GM19324 (cell line): Measurements from ENCODE around the gene HAPLN3.

Source experiments
- ATAC-seq: cut with Tn5 transposase; IDR thresholded peaks from one replicate; pipeline ENCODE4 v1.9.1; 2021; ENCODE audit warnings: mild to moderate bottlenecking, moderate library complexity; ENCODE audit not compliant: unreplicated experiment, low FRiP score

HAPLN3 gene

DNA sequence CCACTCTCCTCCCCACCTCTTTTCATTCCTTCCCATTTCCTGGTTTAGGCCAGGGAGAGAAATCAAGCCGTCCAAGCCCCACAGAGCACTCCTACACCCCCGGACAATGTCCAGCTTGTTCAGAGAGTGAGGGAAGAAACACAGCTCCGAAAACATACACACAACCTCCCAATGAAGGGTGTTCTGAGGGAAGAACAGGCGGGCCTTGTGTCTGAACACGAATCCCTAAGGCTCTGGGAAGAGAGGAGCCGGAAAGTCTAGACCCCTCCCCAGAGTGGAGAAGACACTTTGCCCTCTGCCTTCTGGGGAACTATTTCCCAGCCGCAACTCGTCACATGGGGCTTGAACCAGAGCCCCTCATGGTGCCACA, 61.6 kb downstream of the HAPLN3 start:
- ATAC-seq: no peak

DNA sequence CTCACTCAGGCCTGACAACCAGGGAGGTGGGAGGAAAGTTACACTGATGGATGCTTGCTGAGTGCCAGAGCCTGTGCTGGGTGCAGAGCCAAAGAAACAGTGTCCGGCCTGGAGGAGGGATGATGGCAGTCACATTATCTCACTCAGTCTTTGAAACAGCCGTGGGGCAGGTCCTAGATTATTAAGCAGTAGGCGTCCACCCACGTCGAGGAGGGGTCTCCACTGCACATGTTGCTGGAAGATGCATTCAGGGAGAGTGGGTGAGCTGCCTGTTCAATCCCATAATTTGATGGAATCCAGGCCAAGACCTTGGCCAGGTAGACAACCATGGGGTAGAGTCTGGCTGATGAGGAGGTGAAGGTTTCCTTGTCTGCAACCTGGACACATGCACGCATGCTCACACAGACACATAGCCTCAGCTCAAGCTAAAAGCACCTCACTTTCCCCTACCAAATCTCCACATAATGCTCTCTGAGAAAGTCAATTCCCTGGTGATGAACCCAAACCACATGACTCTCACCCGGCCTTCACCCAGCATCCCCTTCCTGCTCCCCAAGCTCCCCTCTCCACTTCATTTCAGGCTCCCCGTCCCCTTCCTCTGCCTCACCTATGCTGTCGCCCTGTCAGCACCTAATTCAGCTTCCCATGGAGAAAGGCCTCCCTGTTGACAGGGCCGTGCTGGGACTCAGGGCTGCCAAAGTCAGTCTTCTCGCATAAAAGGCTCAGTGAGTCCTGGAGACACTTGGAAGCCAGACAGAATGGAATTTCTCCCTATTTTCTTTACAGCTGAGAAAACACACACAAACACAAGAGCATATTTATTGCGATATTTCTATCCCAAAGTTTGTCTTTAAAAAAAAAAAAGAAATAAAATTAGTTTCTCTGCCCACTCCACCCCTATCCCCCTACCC, 62.3 kb downstream of the HAPLN3 start:
- no peak for ATAC-seq

DNA sequence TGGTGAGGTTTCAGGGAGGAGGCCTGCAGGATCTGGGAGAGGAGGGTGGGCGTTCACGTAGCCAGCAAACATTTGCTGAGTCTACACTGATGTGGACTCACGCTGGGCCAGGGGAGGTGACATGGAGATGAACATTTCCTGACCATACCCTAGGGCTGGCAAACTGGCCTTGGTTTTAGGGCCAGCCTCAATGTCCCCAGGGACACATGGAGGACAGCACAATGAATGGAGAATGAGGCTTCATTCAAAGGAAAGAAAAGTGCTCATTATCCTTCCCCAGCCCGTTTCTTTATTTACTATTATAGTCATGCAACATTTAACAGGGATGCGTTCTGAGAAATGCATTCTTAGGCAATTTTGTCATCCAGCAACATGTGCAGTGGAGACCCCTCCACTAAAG, 65.3 kb downstream of the HAPLN3 start:
- no peak for ATAC-seq

DNA sequence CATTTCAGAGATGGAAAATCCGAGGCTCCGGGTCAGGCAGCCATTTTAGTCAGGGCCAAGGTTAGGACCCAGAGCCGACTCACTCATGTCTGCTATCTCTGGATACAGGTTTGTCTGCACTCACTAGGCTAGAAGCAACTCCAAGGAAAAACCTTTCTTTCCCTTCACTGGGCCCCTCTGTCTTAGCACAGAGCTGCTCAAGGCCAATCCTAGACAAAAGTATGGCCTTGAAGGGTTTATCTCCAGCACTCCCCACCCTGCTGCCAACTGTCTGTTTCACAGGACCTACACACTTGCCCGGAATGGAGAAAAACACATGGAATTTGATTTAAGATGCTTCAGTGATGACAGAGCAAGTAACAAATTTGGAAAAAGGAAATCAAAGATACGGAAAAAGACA, 66.6 kb downstream of the HAPLN3 start:
- no peak for ATAC-seq
